Mammary epithelial cell (primary cell): ENCODE measurements around the gene KXD1.

Experiments
- EZH2 ChIP-seq: IDR thresholded peaks from 2 replicates; pipeline ENCODE4 v1.6.1; 2012; ENCODE audit warnings: low read length, inconsistent platforms, borderline replicate concordance
- TF ChIP-seq, protein P1 (sequence below), 2 donors: IDR thresholded peaks in 1 of 2; conservative IDR thresholded peaks in 1 of 2; 2 replicates each; pipeline ENCODE4 v1.5.1; 2011 to 2012; ENCODE audit warnings: inconsistent platforms in 2 of 2, low read length in 2 of 2, mild to moderate bottlenecking in 2 of 2, control low read depth in 1 of 2, low read depth in 1 of 2; ENCODE audit not compliant: insufficient read depth in 1 of 2; ENCODE audit errors: extremely low read depth in 1 of 2

DNA sequence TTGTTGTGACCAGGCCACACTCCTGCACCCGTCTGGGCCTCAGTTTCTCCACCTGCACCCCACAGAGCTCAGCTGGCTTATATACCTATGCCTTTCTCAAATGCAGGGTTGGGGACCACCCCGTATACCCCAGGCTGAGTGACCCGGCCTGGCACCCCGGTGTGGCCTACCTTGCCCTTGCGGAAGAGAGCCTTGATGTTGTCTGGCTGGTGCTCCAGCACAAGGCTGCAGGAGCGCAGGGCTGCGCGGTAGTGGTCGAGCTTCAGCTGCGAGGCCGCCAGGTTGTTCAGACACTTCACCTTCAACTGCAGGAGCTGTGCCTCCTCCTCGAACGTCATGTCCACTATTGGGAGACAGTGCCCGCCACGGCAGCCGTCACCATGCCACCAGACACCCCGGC, 20.2 kb upstream of the KXD1 start:
- TF ChIP-seq, protein P1, sequence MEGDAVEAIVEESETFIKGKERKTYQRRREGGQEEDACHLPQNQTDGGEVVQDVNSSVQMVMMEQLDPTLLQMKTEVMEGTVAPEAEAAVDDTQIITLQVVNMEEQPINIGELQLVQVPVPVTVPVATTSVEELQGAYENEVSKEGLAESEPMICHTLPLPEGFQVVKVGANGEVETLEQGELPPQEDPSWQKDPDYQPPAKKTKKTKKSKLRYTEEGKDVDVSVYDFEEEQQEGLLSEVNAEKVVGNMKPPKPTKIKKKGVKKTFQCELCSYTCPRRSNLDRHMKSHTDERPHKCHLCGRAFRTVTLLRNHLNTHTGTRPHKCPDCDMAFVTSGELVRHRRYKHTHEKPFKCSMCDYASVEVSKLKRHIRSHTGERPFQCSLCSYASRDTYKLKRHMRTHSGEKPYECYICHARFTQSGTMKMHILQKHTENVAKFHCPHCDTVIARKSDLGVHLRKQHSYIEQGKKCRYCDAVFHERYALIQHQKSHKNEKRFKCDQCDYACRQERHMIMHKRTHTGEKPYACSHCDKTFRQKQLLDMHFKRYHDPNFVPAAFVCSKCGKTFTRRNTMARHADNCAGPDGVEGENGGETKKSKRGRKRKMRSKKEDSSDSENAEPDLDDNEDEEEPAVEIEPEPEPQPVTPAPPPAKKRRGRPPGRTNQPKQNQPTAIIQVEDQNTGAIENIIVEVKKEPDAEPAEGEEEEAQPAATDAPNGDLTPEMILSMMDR (conservative IDR thresholded peaks at IDR 0.05 in 1 of 2, IDR thresholded peaks at IDR 0.05 in 1 of 2; ENCODE audit: extremely low read depth in 1 of 2, insufficient read depth in 1 of 2, low read depth in 1 of 2, low read length in 2 of 2): no peak
- no peak for TF ChIP-seq EZH2
